ENCODE data around the gene UVRAG. TPM values are rescaled to one million over a fixed set of nuclear protein-coding genes. Genes with fewer than 3 reads are reported as not detected.
"Not testable (repeated sequence)": the region's sequence is repeated elsewhere in the genome, so short reads cannot be mapped to it uniquely, and the experiment has no call there.

Gene UVRAG
- total RNA-seq, 2 donors from 2014 or later, result 10.9 to 31.0 TPM

DNA sequence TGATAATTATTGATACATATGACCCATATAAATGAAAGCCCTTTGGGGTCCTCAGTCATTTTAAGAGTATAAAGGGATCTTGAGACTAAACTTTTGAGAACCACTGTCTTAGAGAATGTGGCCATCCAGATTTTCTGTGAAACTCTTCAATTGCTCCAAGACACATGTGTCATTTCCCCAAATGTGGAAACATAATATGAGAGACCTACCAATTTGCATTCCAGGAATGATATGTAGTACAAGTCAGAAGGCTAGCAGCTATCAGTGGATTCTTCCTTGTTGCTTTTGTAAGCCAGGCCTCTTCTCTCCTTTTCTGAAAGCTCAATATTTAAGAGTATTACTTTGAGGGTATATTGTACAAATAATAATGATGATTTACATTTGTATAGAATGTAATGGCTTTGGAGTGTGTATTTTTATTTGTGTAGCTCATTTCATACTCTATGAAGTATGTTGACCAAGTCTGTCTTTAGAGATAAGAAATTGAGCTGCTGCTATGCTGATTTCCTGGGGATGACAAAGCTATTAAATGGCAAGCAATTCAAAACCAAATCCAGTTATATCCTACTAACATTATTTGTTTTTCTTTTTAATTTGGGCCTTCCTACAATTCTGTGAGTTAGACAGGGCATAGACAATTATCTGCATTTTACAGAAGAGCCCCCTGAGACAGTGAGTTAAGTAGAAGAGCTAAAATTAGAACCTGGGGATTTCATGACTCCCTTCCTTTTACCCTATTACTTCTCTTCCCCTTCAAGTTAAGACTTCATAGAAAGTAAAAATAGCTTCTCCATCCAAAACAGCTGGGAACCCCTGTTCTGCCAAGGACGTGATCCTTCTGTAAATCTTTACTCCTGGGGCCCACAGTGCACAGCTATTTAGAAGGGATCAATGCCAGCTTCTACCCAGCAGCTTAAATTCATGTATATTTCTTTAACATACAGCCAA is 259.4 kb downstream of the UVRAG start:
- DNase-seq (no peak), ATAC-seq (no peak)
- Histone ChIP-seq H3K36me3 (replicated peaks in 1 of 2; ENCODE audit: insufficient read depth in 1 of 2, low read depth in 2 of 2) (no peaks in the 10 kb centered on the region), H3K4me1 (peaks cover 15% of the 10 kb centered on the region), H3K27ac (no peak overlapping the region), H3K4me3 (no peak overlapping the region), H3K9me3 (no peaks in the 10 kb centered on the region), H3K27me3 (no peaks in the 10 kb centered on the region)
- intact Hi-C loops (cut with DNase I), result no loop called here
- 33 to 41% methylated on average over 1 of the region's 1 CpG for WGBS, 2 donors
- TF ChIP-seq POLR2A (IDR thresholded peaks at IDR 0.05), result no peak
- TF ChIP-seq, protein P1, sequence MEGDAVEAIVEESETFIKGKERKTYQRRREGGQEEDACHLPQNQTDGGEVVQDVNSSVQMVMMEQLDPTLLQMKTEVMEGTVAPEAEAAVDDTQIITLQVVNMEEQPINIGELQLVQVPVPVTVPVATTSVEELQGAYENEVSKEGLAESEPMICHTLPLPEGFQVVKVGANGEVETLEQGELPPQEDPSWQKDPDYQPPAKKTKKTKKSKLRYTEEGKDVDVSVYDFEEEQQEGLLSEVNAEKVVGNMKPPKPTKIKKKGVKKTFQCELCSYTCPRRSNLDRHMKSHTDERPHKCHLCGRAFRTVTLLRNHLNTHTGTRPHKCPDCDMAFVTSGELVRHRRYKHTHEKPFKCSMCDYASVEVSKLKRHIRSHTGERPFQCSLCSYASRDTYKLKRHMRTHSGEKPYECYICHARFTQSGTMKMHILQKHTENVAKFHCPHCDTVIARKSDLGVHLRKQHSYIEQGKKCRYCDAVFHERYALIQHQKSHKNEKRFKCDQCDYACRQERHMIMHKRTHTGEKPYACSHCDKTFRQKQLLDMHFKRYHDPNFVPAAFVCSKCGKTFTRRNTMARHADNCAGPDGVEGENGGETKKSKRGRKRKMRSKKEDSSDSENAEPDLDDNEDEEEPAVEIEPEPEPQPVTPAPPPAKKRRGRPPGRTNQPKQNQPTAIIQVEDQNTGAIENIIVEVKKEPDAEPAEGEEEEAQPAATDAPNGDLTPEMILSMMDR (IDR thresholded peaks at IDR 0.05), result no peak

DNA sequence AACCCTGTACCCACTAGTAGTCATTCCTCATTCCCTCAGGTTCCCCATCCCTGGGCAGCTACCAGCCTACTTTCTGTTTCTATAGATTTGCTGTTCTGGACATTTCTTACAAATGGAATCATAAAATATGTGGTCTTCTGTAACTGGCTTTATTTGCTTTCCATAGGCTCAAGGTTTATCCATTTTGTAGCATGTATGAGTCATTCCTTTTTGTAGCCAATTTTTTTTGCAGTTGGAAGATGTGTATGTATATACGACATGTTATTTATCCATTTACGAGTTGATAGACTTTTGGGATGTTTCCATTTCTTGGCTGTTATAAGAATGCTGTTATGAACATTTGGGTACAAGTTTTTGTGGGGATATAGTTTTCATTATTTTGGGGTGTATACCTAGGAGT is 260.7 kb downstream of the UVRAG start:
- no peak overlapping the region for H3K4me3 ChIP-seq
- TF ChIP-seq, protein P1 (IDR thresholded peaks at IDR 0.05), result no peak
- TF ChIP-seq POLR2A (IDR thresholded peaks at IDR 0.05), result no peak
- no peaks in the 10 kb centered on the region for H3K36me3 ChIP-seq (replicated peaks in 1 of 2; ENCODE audit: insufficient read depth in 1 of 2, low read depth in 2 of 2)
- peaks cover 15% of the 10 kb centered on the region for H3K4me1 ChIP-seq
- no peaks in the 10 kb centered on the region for H3K9me3 ChIP-seq
- intact Hi-C loops (cut with DNase I), result no loop called here
- 89 to 100% methylated on average over 2 of the region's 2 CpGs for WGBS, 2 donors
- no peaks in the 10 kb centered on the region for H3K27me3 ChIP-seq
- no peak for DNase-seq
- no peak overlapping the region for H3K27ac ChIP-seq
- ATAC-seq, result no peak

DNA sequence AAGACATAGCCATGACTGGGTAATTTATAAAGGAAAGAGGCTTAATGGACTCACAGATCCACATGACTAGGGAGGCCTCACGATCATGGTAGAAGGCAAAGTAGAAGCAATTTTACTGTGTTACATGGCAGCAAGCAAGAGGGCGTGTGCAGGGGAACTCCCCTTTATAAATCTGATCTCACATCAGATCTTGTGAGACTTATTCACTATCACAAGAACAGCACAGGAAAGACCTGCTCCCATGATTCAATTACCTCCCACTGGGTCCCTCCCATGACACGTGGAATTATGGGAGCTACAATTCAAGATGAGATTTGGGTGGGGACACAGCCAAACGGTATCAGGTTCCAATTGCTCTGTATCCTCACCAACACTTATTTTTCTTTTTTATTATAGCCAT is 261.2 kb downstream of the UVRAG start:
- WGBS, 2 donors, result 96 to 98% methylated on average over 4 of the region's 4 CpGs
- peaks cover 15% of the 10 kb centered on the region for H3K4me1 ChIP-seq
- H3K9me3 ChIP-seq, result not testable (repeated sequence)

DNA sequence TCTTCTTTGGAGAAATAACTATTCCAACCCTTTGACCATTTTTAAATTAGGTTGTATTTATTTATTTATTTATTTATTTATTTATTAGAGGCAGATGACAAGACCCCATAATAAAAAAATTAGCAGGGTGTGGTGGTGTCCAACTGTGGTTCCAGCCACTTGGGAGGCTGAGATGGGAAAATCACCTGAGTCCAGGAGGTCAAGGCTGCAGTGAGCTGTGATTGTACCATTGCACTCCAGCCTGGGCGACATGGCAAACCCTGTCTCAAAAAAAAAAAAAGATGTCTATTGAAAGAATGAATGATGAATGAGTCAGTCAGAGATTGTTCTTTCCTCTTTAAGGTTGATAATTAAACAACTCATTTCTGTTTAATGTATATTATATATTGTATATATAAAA is 261.7 kb downstream of the UVRAG start:
- no peaks in the 10 kb centered on the region for H3K36me3 ChIP-seq (replicated peaks in 1 of 2; ENCODE audit: insufficient read depth in 1 of 2, low read depth in 2 of 2)
- TF ChIP-seq, protein P1 (IDR thresholded peaks at IDR 0.05), result no peak
- TF ChIP-seq POLR2A (IDR thresholded peaks at IDR 0.05), result no peak
- H3K4me1 ChIP-seq, result peaks cover 15% of the 10 kb centered on the region
- 70 to 79% methylated on average over 1 of the region's 1 CpG for WGBS, 2 donors
- ATAC-seq, result no peak
- DNase-seq, result no peak
- H3K27me3 ChIP-seq, result no peaks in the 10 kb centered on the region
- H3K27ac ChIP-seq, result no peak overlapping the region
- H3K9me3 ChIP-seq, result no peaks in the 10 kb centered on the region
- intact Hi-C loops (cut with DNase I), result no loop called here
- H3K4me3 ChIP-seq, result no peak overlapping the region

More for the DNA sequence above, 261.2 kb downstream of the UVRAG start:
- H3K36me3 ChIP-seq (replicated peaks in 1 of 2; ENCODE audit: insufficient read depth in 1 of 2, low read depth in 2 of 2); H3K4me3 ChIP-seq; H3K27me3 ChIP-seq; intact Hi-C loops (cut with DNase I); ATAC-seq; DNase-seq; H3K27ac ChIP-seq: not testable (repeated sequence)

DNA sequence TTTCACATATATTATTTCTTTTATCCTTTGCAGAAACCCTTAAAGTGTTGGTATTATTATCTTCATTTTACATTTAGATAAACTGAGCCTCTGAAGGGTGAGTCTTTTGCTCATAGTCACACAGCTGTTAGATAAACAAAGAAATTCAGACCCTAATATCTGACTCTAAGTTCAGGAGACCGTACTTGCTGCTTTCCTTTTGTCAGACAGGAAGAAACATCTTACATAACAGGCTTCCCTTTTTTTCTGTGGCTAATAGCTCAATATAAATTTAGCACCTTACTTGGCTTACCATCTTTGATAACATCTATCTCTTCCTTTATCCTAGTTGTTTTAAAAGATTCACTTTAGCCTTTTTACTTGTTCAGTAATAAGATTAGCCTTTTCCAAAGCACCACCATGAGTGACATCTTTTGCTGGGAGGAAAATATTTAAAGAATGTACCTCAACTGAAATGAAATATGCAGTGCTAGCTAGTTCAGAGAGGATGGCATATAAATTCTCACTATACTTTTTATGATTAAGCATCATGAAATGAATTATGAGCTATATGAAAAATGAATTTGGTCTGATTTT is 262.7 kb downstream of the UVRAG start:
- no peak for TF ChIP-seq POLR2A (IDR thresholded peaks at IDR 0.05)
- TF ChIP-seq, protein P1 (IDR thresholded peaks at IDR 0.05), result no peak
- Histone ChIP-seq H3K9me3 (no peaks in the 10 kb centered on the region), H3K4me3 (no peak overlapping the region), H3K36me3 (replicated peaks in 1 of 2; ENCODE audit: insufficient read depth in 1 of 2, low read depth in 2 of 2) (no peaks in the 10 kb centered on the region), H3K27ac (no peak overlapping the region), H3K4me1 (peaks cover 15% of the 10 kb centered on the region), H3K27me3 (no peaks in the 10 kb centered on the region)
- DNase-seq, result no peak
- 33 to 54% methylated on average over 1 of the region's 1 CpG for WGBS, 2 donors
- intact Hi-C loops (cut with DNase I), result no loop called here
- ATAC-seq, result no peak

DNA sequence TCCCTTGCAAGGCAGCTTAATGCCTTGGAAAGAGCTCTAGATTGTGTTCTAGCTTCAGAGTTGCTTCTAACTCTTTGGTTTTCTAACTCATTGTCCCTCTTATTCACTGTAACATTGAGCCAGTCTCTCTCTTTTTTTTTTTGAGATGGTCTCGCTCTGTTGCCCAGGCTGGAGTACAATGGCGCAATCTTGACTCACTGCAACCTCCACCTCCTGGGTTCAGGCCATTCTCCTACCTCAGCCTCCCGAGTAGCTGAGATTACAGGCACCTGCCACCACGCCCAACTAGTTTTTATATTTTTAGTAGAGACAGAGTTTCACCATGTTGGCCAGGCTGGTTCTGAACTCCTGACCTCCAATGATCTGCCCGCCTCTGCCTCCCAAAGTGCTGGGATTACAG is 266.1 kb downstream of the UVRAG start:
- H3K4me1 ChIP-seq; H3K4me3 ChIP-seq; intact Hi-C loops (cut with DNase I); ATAC-seq; DNase-seq; H3K9me3 ChIP-seq; H3K36me3 ChIP-seq (replicated peaks in 1 of 2; ENCODE audit: insufficient read depth in 1 of 2, low read depth in 2 of 2); H3K27ac ChIP-seq; H3K27me3 ChIP-seq: not testable (repeated sequence)
- 93 to 95% methylated on average over 5 of the region's 5 CpGs for whole genome bisulfite sequencing, 2 donors
